HEK293 (cell line): Measurements from ENCODE around the gene FIG4.
"Not testable (repeated sequence)": the region's sequence is repeated elsewhere in the genome, so short reads cannot be mapped to it uniquely, and the experiment has no call there.

Source experiments
- CTCF ChIA-PET: fragments of 350-600 bp; formaldehyde crosslinking; extraction: SDS; loops from one replicate; lab custom pipeline; 2021; ENCODE audit warnings: antibody characterized with exemption; lab: Yijun Ruan, JAX
- POLR2A ChIA-PET: fragments of 300-600 bp; formaldehyde crosslinking; extraction: SDS; loops from one replicate; lab custom pipeline; 2020; ENCODE audit warnings: antibody characterized with exemption, inconsistent platforms; lab: Yijun Ruan, JAX
- H3K27ac ChIP-seq: fragments of 200-500 bp; sonication (Bioruptor generic); 2 replicates; pipeline ENCODE4 v1.5.1; 2014; ENCODE audit warnings: low read depth, low read length, control low read depth, inconsistent platforms; ENCODE audit errors: extremely low read depth
- H3K36me3 ChIP-seq, 2 experiments: fragments of 200-500 bp in 1 of 2; sonication (Bioruptor generic) in 1 of 2; 1 replicate in 1 of 2; 2 replicates in 1 of 2; pipeline ENCODE4 v1.5.1; 2014 to 2017; ENCODE audit warnings: inconsistent platforms in 2 of 2, low read length in 2 of 2; ENCODE audit not compliant: control insufficient read depth in 2 of 2, insufficient read depth in 1 of 2
- H3K4me1 ChIP-seq: fragments of 200-500 bp; sonication (Bioruptor generic); 2 replicates; pipeline ENCODE4 v1.5.1; 2014; ENCODE audit warnings: mild to moderate bottlenecking, low read length, inconsistent platforms; ENCODE audit not compliant: control insufficient read depth, insufficient read depth
- H3K4me3 ChIP-seq: 2 replicates; pipeline ENCODE4 v1.5.1; 2011; ENCODE audit warnings: low read depth, mild to moderate bottlenecking, control low read depth, low read length, moderate library complexity
- H3K9me3 ChIP-seq: fragments of 200-500 bp; sonication (Bioruptor generic); 2 replicates; pipeline ENCODE4 v1.5.1; 2014; ENCODE audit warnings: low read depth, low read length, inconsistent platforms; ENCODE audit not compliant: control insufficient read depth, insufficient read depth
- KLF1 ChIP-seq: fragments of 450-650 bp; formaldehyde crosslinking; IDR thresholded peaks from 2 replicates; pipeline ENCODE4 v1.5.1; 2016; ENCODE audit warnings: missing biosample characterization, missing genetic modification characterization
- KLF8 ChIP-seq: fragments of 450-650 bp; formaldehyde crosslinking; IDR thresholded peaks from 2 replicates; pipeline ENCODE4 v1.5.1; 2016; ENCODE audit warnings: missing biosample characterization, missing genetic modification characterization
- MEIS1 ChIP-seq: sonication (generic); formaldehyde crosslinking; IDR thresholded peaks from 2 replicates; pipeline ENCODE4 v1.8.1; 2022; ENCODE audit warnings: missing genetic modification reagents, mild to moderate bottlenecking, borderline replicate concordance
- SETDB1 ChIP-seq: IDR thresholded peaks from one replicate; pipeline ENCODE4 v1.6.1; 2017; ENCODE audit warnings: mild to moderate bottlenecking, low read length, moderate library complexity, mixed read lengths; ENCODE audit not compliant: insufficient read length
- SP7 ChIP-seq: fragments of 450-650 bp; formaldehyde crosslinking; IDR thresholded peaks from 2 replicates; pipeline ENCODE4 v1.5.1; 2016; ENCODE audit warnings: missing biosample characterization, missing genetic modification characterization
- ZFP41 ChIP-seq: fragments of 450-650 bp; formaldehyde crosslinking; IDR thresholded peaks from 2 replicates; pipeline ENCODE4 v1.5.1; 2016; ENCODE audit warnings: missing biosample characterization, missing genetic modification characterization, borderline replicate concordance
- ZNF146 ChIP-seq: fragments of 450-650 bp; formaldehyde crosslinking; IDR thresholded peaks from 2 replicates; pipeline ENCODE4 v1.5.1; 2016; ENCODE audit warnings: missing biosample characterization, missing genetic modification characterization
- ZNF391 ChIP-seq: fragments of 450-650 bp; formaldehyde crosslinking; IDR thresholded peaks from 2 replicates; pipeline ENCODE4 v1.5.1; 2016; ENCODE audit warnings: low read depth, missing biosample characterization, missing genetic modification characterization, borderline replicate concordance
- ZNF48 ChIP-seq: fragments of 450-650 bp; formaldehyde crosslinking; IDR thresholded peaks from 2 replicates; pipeline ENCODE4 v1.5.1; 2016; ENCODE audit warnings: missing biosample characterization, missing genetic modification characterization
- ZNF660 ChIP-seq: fragments of 450-650 bp; IDR thresholded peaks from 2 replicates; pipeline ENCODE4 v1.5.1; 2018; ENCODE audit warnings: missing biosample characterization, mild to moderate bottlenecking, missing genetic modification characterization
- ZNF664 ChIP-seq: fragments of 450-650 bp; formaldehyde crosslinking; IDR thresholded peaks from 2 replicates; pipeline ENCODE4 v1.5.1; 2016; ENCODE audit warnings: missing biosample characterization, missing genetic modification characterization
- TF ChIP-seq, protein P1 (sequence below): fragments of 450-650 bp; formaldehyde crosslinking; IDR thresholded peaks from 2 replicates; pipeline ENCODE4 v1.5.1; 2016; ENCODE audit warnings: missing biosample characterization, missing genetic modification characterization
- TF ChIP-seq, protein P2 (sequence below): fragments of 450-650 bp; formaldehyde crosslinking; IDR thresholded peaks from 2 replicates; pipeline ENCODE4 v1.5.0; 2017; ENCODE audit warnings: missing biosample characterization, missing genetic modification characterization, borderline replicate concordance
- TF ChIP-seq, protein P3 (sequence below): fragments of 450-650 bp; formaldehyde crosslinking; conservative IDR thresholded peaks from 2 replicates; pipeline ENCODE4 v1.5.1; 2016; ENCODE audit warnings: low read depth, missing biosample characterization, missing genetic modification characterization
- TF ChIP-seq, protein P4 (sequence below): fragments of 450-650 bp; formaldehyde crosslinking; IDR thresholded peaks from 2 replicates; pipeline ENCODE4 v1.5.1; 2016; ENCODE audit warnings: missing biosample characterization, missing genetic modification characterization
- TF ChIP-seq, protein P5 (sequence below): fragments of 450-650 bp; formaldehyde crosslinking; IDR thresholded peaks from 2 replicates; pipeline ENCODE4 v1.5.1; 2016; ENCODE audit warnings: missing biosample characterization, missing genetic modification characterization, borderline replicate concordance
- TF ChIP-seq, protein P6 (sequence below): fragments of 450-650 bp; formaldehyde crosslinking; IDR thresholded peaks from 2 replicates; pipeline ENCODE4 v1.5.1; 2017; ENCODE audit warnings: missing biosample characterization, missing genetic modification characterization

FIG4 gene

DNA sequence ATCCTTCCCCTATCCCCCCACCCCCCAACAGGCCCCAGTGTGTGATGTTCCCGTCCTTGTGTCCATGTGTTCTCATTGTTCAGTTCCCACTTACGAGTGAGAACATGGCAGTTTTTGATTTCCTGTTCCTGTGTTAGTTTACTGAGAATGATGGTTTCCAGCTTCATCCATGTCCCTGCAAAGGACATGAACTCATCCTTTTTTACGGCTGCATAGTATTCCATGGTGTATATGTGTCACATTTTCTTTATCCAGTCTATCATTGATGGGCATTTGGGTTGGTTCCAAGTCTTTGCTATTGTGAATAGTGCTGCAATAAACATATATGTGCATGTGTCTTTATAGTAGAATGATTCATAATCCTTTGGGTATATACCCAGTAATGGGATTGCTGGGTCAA lies 53.7 kb downstream of the FIG4 start:
- TF ChIP-seq ZNF146 (tag by site-specific recombination) = peak; percentile 92
- TF ChIP-seq, protein P1, sequence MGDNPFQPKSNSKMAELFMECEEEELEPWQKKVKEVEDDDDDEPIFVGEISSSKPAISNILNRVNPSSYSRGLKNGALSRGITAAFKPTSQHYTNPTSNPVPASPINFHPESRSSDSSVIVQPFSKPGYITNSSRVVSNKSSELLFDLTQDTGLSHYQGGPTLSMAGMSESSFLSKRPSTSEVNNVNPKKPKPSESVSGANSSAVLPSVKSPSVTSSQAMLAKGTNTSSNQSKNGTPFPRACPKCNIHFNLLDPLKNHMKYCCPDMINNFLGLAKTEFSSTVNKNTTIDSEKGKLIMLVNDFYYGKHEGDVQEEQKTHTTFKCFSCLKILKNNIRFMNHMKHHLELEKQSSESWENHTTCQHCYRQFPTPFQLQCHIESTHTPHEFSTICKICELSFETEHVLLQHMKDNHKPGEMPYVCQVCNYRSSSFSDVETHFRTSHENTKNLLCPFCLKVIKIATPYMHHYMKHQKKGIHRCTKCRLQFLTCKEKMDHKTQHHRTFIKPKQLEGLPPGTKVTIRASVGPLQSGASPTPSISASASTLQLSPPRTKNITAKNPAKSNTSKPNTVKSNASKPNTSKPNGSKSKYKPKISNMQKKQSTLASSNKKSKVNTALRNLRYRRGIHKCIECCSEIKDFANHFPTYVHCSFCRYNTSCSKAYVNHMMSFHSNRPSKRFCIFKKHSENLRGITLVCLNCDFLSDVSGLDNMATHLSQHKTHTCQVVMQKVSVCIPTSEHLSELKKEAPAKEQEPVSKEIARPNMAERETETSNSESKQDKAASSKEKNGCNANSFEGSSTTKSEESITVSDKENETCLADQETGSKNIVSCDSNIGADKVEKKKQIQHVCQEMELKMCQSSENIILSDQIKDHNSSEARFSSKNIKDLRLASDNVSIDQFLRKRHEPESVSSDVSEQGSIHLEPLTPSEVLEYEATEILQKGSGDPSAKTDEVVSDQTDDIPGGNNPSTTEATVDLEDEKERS (tag by site-specific recombination) = 0 out of 2 replicates have a peak, but pooled peaks have one; percentile 65
- TF ChIP-seq, all 188 proteins: peak for 2; not testable (repeated sequence) for 186
- H3K9me3 ChIP-seq, H3K4me1 ChIP-seq, POLR2A ChIA-PET, H3K4me3 ChIP-seq, CTCF ChIA-PET, H3K27ac ChIP-seq: not testable (repeated sequence)
- H3K36me3 ChIP-seq = peaks cover 0 to 21% of the 10 kb centered on the region in 2 experiments; a peak in 1 of 3 replicates

DNA sequence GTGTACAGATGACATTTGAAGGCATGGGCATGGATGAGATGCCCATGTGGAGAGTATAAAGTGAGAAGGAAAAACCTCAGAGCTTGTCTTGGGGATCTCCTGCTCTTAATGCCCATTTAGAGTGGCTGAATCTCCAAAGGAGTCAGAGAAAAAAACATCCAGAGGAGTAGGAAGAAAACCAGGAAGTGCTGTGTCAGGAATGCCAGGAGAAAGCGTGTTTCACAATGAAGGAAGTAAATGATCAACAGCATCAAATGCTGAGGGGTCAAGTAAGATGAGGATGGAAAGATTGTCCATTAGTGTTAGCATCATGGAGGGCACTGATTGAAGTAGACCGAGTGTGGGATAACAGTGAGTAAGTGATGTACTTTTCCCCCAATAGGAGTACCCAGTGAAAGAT lies 56.1 kb downstream of the FIG4 start:
- Histone ChIP-seq H3K36me3 (peaks cover 0 to 10% of the 10 kb centered on the region in 2 experiments; a peak in 1 of 3 replicates), H3K4me1 (no peaks in the 10 kb centered on the region), H3K4me3 (no peak overlapping the region), H3K9me3 (no peaks in the 10 kb centered on the region), H3K27ac (no peak overlapping the region)
- ChIA-PET POLR2A (no interaction called here), CTCF (no interaction called here)
- TF ChIP-seq SP7 (no peak), ZNF48 (tag by site-specific recombination) (no peak), MEIS1 (CRISPR knock-in tag) (no peak), ZNF391 (tag by site-specific recombination) (no peak), KLF8 (no peak), KLF1 (no peak), ZNF664 (tag by site-specific recombination) (no peak), ZFP41 (tag by site-specific recombination) (no peak), ZNF660 (tag by site-specific recombination) (no peak), SETDB1 (no peak)
- TF ChIP-seq, protein P2, sequence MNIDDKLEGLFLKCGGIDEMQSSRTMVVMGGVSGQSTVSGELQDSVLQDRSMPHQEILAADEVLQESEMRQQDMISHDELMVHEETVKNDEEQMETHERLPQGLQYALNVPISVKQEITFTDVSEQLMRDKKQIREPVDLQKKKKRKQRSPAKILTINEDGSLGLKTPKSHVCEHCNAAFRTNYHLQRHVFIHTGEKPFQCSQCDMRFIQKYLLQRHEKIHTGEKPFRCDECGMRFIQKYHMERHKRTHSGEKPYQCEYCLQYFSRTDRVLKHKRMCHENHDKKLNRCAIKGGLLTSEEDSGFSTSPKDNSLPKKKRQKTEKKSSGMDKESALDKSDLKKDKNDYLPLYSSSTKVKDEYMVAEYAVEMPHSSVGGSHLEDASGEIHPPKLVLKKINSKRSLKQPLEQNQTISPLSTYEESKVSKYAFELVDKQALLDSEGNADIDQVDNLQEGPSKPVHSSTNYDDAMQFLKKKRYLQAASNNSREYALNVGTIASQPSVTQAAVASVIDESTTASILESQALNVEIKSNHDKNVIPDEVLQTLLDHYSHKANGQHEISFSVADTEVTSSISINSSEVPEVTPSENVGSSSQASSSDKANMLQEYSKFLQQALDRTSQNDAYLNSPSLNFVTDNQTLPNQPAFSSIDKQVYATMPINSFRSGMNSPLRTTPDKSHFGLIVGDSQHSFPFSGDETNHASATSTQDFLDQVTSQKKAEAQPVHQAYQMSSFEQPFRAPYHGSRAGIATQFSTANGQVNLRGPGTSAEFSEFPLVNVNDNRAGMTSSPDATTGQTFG (tag by site-specific recombination) = no peak
- TF ChIP-seq, protein P3, sequence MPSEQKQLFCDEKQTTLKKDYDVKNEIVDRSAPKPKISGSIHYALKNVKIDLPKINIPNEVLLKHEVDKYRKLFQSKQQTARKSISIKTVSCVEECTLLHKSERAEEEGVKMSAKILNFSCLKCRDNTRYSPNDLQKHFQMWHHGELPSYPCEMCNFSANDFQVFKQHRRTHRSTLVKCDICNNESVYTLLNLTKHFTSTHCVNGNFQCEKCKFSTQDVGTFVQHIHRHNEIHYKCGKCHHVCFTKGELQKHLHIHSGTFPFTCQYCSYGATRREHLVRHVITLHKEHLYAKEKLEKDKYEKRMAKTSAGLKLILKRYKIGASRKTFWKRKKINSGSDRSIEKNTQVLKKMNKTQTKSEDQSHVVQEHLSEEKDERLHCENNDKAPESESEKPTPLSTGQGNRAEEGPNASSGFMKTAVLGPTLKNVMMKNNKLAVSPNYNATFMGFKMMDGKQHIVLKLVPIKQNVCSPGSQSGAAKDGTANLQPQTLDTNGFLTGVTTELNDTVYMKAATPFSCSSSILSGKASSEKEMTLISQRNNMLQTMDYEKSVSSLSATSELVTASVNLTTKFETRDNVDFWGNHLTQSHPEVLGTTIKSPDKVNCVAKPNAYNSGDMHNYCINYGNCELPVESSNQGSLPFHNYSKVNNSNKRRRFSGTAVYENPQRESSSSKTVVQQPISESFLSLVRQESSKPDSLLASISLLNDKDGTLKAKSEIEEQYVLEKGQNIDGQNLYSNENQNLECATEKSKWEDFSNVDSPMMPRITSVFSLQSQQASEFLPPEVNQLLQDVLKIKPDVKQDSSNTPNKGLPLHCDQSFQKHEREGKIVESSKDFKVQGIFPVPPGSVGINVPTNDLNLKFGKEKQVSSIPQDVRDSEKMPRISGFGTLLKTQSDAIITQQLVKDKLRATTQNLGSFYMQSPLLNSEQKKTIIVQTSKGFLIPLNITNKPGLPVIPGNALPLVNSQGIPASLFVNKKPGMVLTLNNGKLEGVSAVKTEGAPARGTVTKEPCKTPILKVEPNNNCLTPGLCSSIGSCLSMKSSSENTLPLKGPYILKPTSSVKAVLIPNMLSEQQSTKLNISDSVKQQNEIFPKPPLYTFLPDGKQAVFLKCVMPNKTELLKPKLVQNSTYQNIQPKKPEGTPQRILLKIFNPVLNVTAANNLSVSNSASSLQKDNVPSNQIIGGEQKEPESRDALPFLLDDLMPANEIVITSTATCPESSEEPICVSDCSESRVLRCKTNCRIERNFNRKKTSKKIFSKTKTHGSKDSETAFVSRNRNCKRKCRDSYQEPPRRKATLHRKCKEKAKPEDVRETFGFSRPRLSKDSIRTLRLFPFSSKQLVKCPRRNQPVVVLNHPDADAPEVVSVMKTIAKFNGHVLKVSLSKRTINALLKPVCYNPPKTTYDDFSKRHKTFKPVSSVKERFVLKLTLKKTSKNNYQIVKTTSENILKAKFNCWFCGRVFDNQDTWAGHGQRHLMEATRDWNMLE (tag by site-specific recombination) = no peak
- TF ChIP-seq, protein P4, sequence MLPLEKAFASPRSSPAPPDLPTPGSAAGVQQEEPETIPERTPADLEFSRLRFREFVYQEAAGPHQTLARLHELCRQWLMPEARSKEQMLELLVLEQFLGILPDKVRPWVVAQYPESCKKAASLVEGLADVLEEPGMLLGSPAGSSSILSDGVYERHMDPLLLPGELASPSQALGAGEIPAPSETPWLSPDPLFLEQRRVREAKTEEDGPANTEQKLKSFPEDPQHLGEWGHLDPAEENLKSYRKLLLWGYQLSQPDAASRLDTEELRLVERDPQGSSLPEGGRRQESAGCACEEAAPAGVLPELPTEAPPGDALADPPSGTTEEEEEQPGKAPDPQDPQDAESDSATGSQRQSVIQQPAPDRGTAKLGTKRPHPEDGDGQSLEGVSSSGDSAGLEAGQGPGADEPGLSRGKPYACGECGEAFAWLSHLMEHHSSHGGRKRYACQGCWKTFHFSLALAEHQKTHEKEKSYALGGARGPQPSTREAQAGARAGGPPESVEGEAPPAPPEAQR (tag by site-specific recombination) = no peak
- TF ChIP-seq, protein P5, sequence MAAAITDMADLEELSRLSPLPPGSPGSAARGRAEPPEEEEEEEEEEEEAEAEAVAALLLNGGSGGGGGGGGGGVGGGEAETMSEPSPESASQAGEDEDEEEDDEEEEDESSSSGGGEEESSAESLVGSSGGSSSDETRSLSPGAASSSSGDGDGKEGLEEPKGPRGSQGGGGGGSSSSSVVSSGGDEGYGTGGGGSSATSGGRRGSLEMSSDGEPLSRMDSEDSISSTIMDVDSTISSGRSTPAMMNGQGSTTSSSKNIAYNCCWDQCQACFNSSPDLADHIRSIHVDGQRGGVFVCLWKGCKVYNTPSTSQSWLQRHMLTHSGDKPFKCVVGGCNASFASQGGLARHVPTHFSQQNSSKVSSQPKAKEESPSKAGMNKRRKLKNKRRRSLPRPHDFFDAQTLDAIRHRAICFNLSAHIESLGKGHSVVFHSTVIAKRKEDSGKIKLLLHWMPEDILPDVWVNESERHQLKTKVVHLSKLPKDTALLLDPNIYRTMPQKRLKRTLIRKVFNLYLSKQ (tag by site-specific recombination) = no peak
- TF ChIP-seq, protein P6, sequence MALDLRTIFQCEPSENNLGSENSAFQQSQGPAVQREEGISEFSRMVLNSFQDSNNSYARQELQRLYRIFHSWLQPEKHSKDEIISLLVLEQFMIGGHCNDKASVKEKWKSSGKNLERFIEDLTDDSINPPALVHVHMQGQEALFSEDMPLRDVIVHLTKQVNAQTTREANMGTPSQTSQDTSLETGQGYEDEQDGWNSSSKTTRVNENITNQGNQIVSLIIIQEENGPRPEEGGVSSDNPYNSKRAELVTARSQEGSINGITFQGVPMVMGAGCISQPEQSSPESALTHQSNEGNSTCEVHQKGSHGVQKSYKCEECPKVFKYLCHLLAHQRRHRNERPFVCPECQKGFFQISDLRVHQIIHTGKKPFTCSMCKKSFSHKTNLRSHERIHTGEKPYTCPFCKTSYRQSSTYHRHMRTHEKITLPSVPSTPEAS (tag by site-specific recombination) = no peak
